NB4 (cell line): Measurements from ENCODE around the gene IRF9.

Source experiments
- TF ChIP-seq, protein P1 (sequence below): IDR thresholded peaks from one replicate; pipeline ENCODE4 v1.5.1; 2012; ENCODE audit warnings: low read depth, low read length
- TF ChIP-seq, protein P2 (sequence below): IDR thresholded peaks from 2 replicates; pipeline ENCODE4 v1.6.1; 2011; ENCODE audit warnings: low read depth, low read length

DNA sequence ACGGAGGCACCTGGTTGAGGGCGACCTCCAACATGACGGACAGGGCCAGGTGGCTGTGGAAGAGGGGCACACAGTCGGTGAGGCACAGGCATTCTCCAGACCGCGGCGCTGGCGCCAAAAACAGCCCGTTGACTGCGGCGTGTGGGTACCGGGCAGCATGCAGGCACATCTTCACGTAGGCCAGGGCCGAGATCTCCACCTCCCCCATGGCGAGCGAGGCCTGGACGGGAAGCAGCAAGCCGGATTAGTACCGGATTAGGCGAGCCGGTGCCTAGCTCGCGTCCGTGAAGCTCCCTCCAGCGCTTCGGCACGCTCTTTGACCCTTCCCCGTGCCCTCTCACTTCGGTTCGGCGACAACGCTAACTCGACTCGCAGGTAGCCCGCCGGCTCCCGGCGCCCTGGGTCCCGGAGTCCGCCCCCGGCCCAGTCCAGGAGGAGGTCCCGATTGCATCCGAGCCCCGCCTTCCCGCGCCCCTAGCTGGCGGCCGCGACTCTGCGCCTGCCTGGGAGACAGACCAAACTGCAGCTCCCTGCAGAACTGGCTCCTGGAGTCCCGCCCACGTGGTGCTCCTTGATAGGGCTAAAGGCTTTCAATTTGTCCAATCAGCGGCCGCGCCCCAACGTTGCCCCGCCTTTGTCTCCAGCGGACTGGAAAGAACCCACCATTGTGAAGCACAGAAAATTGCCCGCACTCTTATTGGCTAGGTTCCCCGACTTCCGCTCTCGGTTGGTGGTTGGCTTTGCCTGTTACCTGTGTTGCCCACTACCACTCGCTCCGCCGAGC lies 19.8 kb upstream of the IRF9 start, which contains the start of gene EMC9:
- TF ChIP-seq, protein P1, sequence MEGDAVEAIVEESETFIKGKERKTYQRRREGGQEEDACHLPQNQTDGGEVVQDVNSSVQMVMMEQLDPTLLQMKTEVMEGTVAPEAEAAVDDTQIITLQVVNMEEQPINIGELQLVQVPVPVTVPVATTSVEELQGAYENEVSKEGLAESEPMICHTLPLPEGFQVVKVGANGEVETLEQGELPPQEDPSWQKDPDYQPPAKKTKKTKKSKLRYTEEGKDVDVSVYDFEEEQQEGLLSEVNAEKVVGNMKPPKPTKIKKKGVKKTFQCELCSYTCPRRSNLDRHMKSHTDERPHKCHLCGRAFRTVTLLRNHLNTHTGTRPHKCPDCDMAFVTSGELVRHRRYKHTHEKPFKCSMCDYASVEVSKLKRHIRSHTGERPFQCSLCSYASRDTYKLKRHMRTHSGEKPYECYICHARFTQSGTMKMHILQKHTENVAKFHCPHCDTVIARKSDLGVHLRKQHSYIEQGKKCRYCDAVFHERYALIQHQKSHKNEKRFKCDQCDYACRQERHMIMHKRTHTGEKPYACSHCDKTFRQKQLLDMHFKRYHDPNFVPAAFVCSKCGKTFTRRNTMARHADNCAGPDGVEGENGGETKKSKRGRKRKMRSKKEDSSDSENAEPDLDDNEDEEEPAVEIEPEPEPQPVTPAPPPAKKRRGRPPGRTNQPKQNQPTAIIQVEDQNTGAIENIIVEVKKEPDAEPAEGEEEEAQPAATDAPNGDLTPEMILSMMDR = no peak
- TF ChIP-seq, protein P2, sequence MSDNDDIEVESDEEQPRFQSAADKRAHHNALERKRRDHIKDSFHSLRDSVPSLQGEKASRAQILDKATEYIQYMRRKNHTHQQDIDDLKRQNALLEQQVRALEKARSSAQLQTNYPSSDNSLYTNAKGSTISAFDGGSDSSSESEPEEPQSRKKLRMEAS = peak; percentile 96
